SHP77 (cell line): ENCODE results near the gene HIVEP2.

Experiments used
- DNase-seq, 2 experiments: peaks; one replicate each; lab custom pipeline; 2025; lab: John Stamatoyannopoulos, UW

The HIVEP2 gene

GRCh38 chr6:142844065-142844755 is 100.8 kb downstream of the HIVEP2 start:
- DNase-seq, result no peak

- DNase-seq, result no peak
These were observed 101.6 kb downstream of the HIVEP2 start for GRCh38 chr6:142843361-142843760.

DNA sequence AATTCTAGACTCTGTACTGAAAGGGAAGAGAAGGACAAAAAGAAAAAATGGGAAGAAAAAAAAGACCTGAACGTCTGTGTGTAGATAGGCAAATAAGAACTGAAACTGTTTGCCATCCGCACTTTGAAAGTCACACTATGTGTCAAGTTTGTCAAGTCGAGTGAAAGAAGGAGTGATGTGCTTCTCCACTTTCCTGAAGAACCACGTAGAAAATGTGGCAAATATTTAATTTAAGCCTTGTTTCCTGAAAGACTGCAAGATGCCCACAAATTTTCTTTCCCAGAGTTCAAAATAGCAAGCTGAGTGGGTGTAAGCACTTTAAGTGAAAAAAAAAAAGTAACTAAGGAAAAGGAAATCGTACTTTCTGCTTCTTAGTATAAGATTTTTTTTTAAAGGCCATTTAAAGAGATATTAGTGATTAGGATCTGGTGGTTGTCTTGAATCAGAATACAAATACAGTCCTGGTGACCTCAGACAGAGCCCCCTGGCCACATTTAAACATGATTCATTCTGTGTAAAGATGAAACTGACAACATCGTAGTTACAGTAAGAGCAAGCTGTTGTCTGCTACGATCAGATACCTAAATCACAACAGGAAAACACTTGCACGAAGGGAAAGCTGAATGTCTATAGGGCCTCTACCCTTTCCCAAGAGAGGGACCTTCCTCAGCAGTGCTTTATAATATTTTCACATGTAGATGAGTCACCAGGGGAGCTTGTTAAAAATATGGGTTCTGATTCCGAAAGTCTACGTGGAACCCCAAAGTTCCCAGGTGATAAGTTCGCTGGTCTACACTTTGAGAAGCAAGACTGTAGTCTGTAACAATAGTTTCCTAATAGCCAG is 102.3 kb downstream of the HIVEP2 start:
- no peak for DNase-seq

- no peak for DNase-seq
These were observed 103.1 kb downstream of the HIVEP2 start for GRCh38 chr6:142841915-142842314.

DNA sequence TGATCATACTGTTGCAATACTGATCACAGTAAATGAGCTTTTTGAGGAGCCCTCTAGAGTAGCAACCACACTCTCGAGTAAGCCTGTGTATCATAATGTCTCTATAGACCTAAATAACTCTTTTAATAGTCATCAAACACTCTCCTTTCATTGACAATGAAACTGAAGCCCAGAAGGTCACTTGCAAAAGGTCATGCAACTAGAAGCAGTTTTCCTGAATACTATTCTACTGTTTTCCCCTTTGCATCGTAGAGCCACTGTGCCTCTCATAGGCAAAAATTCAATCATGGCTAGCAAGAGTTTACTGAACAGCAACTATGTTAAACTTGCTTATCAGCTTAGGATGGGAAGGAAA is 105.3 kb downstream of the HIVEP2 start:
- DNase-seq, result no peak

DNA sequence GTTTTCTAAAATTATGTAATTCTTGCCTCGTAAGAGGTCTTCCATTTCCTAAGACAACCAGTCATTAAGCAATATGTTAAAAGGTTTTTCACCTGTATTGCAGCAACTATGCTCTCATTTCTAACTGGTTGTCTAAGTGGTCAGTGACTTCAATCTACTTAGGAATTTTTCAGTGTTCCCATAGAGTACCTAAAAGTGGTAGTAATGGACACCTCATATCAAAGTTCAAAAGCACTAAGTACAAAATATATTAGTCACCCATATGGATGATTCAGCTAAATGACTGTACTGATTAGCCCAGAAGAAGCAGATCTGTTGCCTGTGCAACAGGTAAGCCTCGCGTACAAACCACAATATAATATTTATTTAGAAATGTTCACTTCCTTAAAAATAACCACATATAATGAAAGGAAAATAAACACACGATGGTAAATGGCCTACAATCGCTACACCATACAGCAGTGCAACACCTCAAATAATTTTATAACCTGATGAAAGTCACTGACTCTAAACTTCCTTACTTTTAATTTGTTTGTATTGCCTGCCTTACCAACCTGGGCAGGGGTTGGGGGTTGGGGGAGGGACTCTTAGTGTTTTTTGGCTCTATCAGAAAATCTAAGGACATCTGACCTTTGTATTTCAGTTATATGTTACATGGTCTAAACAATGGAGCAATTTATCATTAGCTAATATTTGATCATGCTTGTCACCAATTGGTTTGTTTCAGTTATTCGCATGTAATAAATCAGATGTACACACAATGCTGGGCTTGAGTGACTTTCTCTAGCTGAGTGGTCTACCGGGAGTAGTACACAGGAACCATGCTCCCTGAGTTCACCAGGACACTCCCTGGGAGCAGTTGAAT is 105.9 kb downstream of the HIVEP2 start:
- no peak for DNase-seq

DNA sequence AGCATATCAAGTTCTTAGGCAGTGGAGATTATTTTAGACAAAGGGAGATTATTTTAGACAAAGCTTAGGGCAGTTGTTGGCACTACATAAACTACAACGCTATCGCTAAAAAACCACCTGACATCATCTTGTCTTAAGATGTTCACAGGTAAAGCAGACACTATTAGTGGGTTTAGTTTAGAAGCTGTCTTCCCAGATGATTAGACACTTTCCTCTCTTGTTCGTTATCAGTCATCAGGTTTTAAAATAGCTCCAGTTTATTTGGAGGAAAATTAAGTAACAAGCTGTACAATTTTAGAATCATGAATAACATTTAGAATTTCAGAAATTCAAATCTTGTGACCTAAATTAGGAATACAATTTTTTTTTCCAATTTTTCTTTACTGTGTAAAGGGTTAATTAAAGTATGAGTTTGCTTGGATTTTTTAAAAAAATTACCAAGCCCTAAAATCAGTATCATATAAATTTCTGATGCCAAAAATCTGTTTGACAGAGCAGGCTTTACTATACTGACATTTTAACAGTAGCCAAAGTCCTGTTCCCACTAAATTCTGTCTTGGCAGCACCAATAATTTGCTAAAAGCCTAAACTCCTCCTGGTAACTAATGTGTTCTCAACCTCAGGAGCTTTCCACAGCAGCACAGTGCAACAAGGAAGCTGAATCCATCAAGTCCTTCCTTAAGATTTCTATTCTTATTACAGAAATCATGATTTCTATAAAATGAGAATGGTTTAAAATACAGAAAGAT is 109.0 kb downstream of the HIVEP2 start:
- DNase-seq, result no peak

DNA sequence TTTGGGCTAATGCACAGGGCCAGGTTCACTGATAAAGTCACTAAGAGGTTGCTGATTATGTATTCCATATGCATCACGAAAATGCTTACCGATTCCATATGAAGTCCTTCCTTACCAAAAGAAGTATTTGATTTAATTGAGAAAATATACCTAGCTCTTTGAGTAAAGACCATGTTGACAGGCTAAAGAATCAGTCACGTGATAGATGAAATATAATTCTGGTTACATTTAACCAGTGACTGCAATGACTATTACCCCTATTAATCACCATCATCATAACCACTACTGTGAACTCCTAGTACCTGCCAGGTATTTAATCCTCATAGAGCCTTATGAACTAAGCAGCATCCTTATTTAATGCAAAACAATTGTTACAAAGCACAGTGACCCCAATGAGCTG is 110.1 kb downstream of the HIVEP2 start:
- no peak for DNase-seq

DNA sequence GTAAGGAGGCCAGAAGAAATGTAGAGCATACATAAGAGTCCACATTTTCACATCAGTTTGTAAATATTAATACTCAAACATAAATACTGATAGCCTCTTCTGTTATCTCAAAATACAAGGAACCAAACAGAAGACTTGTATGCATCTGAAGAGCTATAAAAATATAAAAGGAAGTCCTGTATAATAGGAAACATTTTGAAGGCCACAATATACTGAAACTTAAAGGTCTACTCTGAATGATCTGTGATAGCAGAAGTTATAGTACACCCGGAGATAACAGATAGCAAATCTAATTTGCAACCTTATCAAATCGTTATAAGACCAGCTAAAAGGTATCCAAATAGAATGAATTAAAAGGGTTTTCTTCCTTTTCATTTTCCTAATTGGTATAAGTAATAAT is 111.2 kb downstream of the HIVEP2 start:
- no peak for DNase-seq

GRCh38 chr6:142833054-142833453 is 111.9 kb downstream of the HIVEP2 start:
- no peak for DNase-seq

DNA sequence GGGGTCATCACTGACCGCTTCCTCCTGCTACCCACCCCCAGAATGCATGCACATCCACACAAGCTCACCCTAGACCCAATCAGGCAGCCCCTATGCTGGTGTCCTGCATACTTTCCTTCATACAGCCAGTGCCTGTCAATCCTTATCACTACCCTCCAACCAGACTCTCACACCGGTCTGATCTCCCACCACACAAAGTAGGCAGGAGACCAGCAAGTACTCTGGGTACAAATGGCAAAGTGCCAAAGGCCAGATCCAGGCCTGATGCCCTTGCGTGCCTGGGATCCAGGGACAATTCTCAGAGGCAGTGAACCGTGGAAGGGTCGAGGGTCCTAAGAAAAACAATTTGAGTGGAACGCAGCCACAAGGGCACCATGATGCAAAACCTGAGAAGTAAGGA is 114.2 kb downstream of the HIVEP2 start:
- no peak for DNase-seq

- no peak for DNase-seq
These were observed 114.8 kb downstream of the HIVEP2 start for GRCh38 chr6:142830116-142830710.

DNA sequence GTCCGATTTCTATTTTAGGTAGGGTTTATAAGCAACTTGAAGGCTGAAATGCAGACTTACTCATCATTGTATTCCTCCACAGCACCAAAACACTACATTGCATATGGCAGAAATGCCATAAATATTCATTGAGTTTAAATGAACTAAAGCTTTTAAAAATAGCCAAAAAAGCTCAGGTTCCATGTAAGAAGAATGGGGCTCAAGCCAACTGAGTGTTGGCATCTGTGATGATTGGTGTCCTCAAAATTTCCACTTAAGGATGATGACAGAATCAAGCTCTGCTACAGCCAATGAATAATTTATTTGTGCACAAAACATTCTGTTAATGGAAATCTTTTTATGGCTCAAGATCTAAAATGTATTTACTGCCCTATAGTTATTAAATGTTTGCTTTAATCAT is 115.4 kb downstream of the HIVEP2 start:
- DNase-seq, result no peak

GRCh38 chr6:142827991-142828390 is 117.0 kb downstream of the HIVEP2 start:
- no peak for DNase-seq

- no peak for DNase-seq
These were observed 117.6 kb downstream of the HIVEP2 start for GRCh38 chr6:142827369-142827768.

DNA sequence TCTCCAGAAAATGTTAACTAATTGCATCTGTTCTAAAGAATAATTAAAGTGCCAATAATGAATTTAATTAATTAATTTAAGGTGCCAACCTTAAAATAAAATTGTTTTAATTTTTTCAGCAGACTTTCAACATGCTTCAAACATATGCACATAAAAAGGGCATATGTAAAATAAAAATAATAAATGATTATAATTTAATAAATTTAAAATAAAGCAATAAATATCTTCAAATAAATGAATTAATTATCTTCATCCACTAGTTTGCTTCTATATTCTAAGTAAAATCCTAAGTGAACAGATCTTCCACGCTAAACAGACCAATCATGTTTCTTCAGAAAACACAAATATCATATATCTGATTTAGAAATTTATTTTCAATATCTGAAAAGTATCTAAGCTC is 119.2 kb downstream of the HIVEP2 start:
- no peak for DNase-seq

GRCh38 chr6:142824426-142824825 is 120.5 kb downstream of the HIVEP2 start:
- no peak for DNase-seq

- DNase-seq, result no peak
These were observed 121.6 kb downstream of the HIVEP2 start for GRCh38 chr6:142823256-142823902.

GRCh38 chr6:142822842-142823241 is 122.1 kb downstream of the HIVEP2 start:
- DNase-seq, result no peak

GRCh38 chr6:142822383-142822782 is 122.6 kb downstream of the HIVEP2 start:
- no peak for DNase-seq

GRCh38 chr6:142821860-142822259 is 123.1 kb downstream of the HIVEP2 start:
- DNase-seq, result no peak
